HG02571 (cell line): Measurements from ENCODE around the gene IFRD2.

Experiments used
- ATAC-seq: cut with Tn5 transposase; IDR thresholded peaks from one replicate; pipeline ENCODE4 v1.9.1; 2021; ENCODE audit warnings: mild to moderate bottlenecking, moderate library complexity; ENCODE audit not compliant: unreplicated experiment

Gene IFRD2

GRCh38 chr3:50292159-50293078, at the start of gene IFRD2:
IFRD2 (minus strand) TSS chr3:50292429; CDS start chr3:50292274, 155 bp downstream.
- peak; percentile 83 for ATAC-seq

GRCh38 chr3:50341537-50341936, 49.3 kb upstream of the IFRD2 start:
- ATAC-seq = no peak

GRCh38 chr3:50340448-50341329, 48.5 kb upstream of the IFRD2 start, which contains the start of gene RASSF1:
RASSF1 (minus strand) TSS chr3:50340836; CDS start chr3:50340805, 31 bp downstream.
- ATAC-seq = no peak

GRCh38 chr3:50340147-50340447, 47.9 kb upstream of the IFRD2 start:
- ATAC-seq = no peak

GRCh38 chr3:50339485-50340146, 47.4 kb upstream of the IFRD2 start:
- no peak for ATAC-seq

- no peak for ATAC-seq
Observed at GRCh38 chr3:50338965-50339364, 46.7 kb upstream of the IFRD2 start.

GRCh38 chr3:50337175-50337861, 45.1 kb upstream of the IFRD2 start:
- peak; percentile 79 for ATAC-seq

- peak; percentile 30 for ATAC-seq
Observed at GRCh38 chr3:50336452-50337174, 44.4 kb upstream of the IFRD2 start.

GRCh38 chr3:50334339-50335075, 42.3 kb upstream of the IFRD2 start:
- no peak for ATAC-seq

GRCh38 chr3:50333744-50334328, 41.6 kb upstream of the IFRD2 start:
- no peak for ATAC-seq

GRCh38 chr3:50331364-50331907, 39.2 kb upstream of the IFRD2 start:
- ATAC-seq = no peak

- ATAC-seq = no peak
Observed at GRCh38 chr3:50330330-50330729, 38.1 kb upstream of the IFRD2 start.

- peak; percentile 89 for ATAC-seq
Observed at GRCh38 chr3:50327943-50328691, 35.9 kb upstream of the IFRD2 start, which contains the start of gene TUSC2. TUSC2 (minus strand) TSS chr3:50328223; CDS start chr3:50328099, 124 bp downstream.

GRCh38 chr3:50327129-50327528, 34.9 kb upstream of the IFRD2 start:
- ATAC-seq = no peak

GRCh38 chr3:50326182-50326541, 33.9 kb upstream of the IFRD2 start:
- ATAC-seq = no peak

GRCh38 chr3:50325497-50326181, 33.4 kb upstream of the IFRD2 start:
- ATAC-seq = no peak

- no peak for ATAC-seq
Observed at GRCh38 chr3:50325113-50325480, 32.9 kb upstream of the IFRD2 start.
